PC-9 (cell line): ENCODE data around the gene MVB12B. TPM values are rescaled to one million over a fixed set of nuclear protein-coding genes. Genes with fewer than 3 reads are reported as not detected.

ENCODE experiments used
- BruUV-seq: library from RNA; stranded (reverse); fragments of 400-500 nt; replicated peaks from 2 replicates; lab custom pipeline; 2021; lab: Mats Ljungman, UMichigan
- CTCF ChIA-PET: fragments of 300-600 bp; sonication (Branson Sonifier 250); formaldehyde crosslinking; loops from one replicate; lab custom pipeline; 2022; ENCODE audit warnings: antibody characterized with exemption; lab: Charles Lee
- POLR2A ChIA-PET: fragments of 300-600 bp; sonication (Branson Sonifier 250); formaldehyde crosslinking; loops from one replicate; lab custom pipeline; 2022; ENCODE audit warnings: antibody characterized with exemption; ENCODE audit not compliant: unreplicated experiment; lab: Charles Lee
- DNase-seq, 2 experiments: peaks; one replicate each; pipeline versions ENCODE4 v3.0.0 to v3.0.0-alpha.2; 2015 to 2022; ENCODE audit warnings: mixed read lengths in 1 of 2
- H2AFZ ChIP-seq: fragments of 200-600 bp; sonication (generic); 2 replicates; pipeline ENCODE4 v1.8.1; 2017; ENCODE audit warnings: antibody characterized with exemption
- H3F3A ChIP-seq: fragments of 200-600 bp; sonication (generic); 2 replicates; pipeline ENCODE4 v1.8.1; 2017; ENCODE audit warnings: antibody characterized with exemption, mild to moderate bottlenecking, low read depth; ENCODE audit not compliant: insufficient read depth
- H3K27ac ChIP-seq: fragments of 200-600 bp; sonication (generic); 2 replicates; pipeline ENCODE4 v1.6.1; 2016; ENCODE audit warnings: mixed run types
- H3K27me3 ChIP-seq: fragments of 200-600 bp; sonication (generic); 2 replicates; pipeline ENCODE4 v1.6.1; 2016; ENCODE audit warnings: low read depth, mixed run types; ENCODE audit not compliant: insufficient read depth
- H3K36me3 ChIP-seq: fragments of 200-600 bp; sonication (generic); 2 replicates; pipeline ENCODE4 v1.6.1; 2016; ENCODE audit warnings: low read depth, mixed run types
- H3K4me1 ChIP-seq: fragments of 200-600 bp; sonication (generic); replicated peaks from 2 replicates; pipeline ENCODE4 v1.6.1; 2016; ENCODE audit warnings: mixed run types; ENCODE audit not compliant: insufficient read depth
- H3K4me2 ChIP-seq: fragments of 200-600 bp; sonication (generic); 2 replicates; pipeline ENCODE4 v1.6.1; 2017; ENCODE audit warnings: mixed run types
- H3K4me3 ChIP-seq: fragments of 200-600 bp; sonication (generic); 2 replicates; pipeline ENCODE4 v1.6.1; 2016; ENCODE audit warnings: mixed run types
- H3K79me2 ChIP-seq: fragments of 200-600 bp; sonication (generic); 2 replicates; pipeline ENCODE4 v1.6.1; 2017; ENCODE audit warnings: low read depth, mixed run types
- H3K9me2 ChIP-seq: fragments of 200-600 bp; sonication (generic); 2 replicates; pipeline ENCODE4 v1.8.1; 2017; ENCODE audit warnings: mild to moderate bottlenecking; ENCODE audit not compliant: insufficient read depth
- H3K9me3 ChIP-seq: fragments of 200-600 bp; sonication (generic); 2 replicates; pipeline ENCODE4 v1.8.1; 2016; ENCODE audit warnings: low read depth; ENCODE audit not compliant: insufficient read depth
- H4K20me1 ChIP-seq: fragments of 200-600 bp; sonication (generic); 2 replicates; pipeline ENCODE4 v1.8.1; 2017; ENCODE audit not compliant: insufficient read depth
- EZH2 ChIP-seq: fragments of 200-600 bp; sonication (generic); IDR thresholded peaks from 2 replicates; pipeline ENCODE4 v1.8.0; 2017; ENCODE audit warnings: antibody characterized with exemption, low read depth
- intact Hi-C: fragments of 100-400 bp; cut with micrococcal nuclease; formaldehyde crosslinking; loops from one replicate; pipeline ENCODE4 v1.10.0; 2022; ENCODE audit not compliant: unreplicated experiment
- total RNA-seq: library from RNA; stranded (reverse); gene quantifications from 2 replicates; pipeline ENCODE4 v1.2.3, GENCODE V29; 2021
- TF ChIP-seq, protein P1 (sequence below): fragments of 200-600 bp; sonication (generic); conservative IDR thresholded peaks from 2 replicates; pipeline ENCODE4 v1.6.1; 2017; ENCODE audit warnings: mixed run types, antibody characterized with exemption, mild to moderate bottlenecking, moderate library complexity

Gene MVB12B
- total RNA-seq, 1 experiment from 2014 or later, result 8.8 TPM

DNA sequence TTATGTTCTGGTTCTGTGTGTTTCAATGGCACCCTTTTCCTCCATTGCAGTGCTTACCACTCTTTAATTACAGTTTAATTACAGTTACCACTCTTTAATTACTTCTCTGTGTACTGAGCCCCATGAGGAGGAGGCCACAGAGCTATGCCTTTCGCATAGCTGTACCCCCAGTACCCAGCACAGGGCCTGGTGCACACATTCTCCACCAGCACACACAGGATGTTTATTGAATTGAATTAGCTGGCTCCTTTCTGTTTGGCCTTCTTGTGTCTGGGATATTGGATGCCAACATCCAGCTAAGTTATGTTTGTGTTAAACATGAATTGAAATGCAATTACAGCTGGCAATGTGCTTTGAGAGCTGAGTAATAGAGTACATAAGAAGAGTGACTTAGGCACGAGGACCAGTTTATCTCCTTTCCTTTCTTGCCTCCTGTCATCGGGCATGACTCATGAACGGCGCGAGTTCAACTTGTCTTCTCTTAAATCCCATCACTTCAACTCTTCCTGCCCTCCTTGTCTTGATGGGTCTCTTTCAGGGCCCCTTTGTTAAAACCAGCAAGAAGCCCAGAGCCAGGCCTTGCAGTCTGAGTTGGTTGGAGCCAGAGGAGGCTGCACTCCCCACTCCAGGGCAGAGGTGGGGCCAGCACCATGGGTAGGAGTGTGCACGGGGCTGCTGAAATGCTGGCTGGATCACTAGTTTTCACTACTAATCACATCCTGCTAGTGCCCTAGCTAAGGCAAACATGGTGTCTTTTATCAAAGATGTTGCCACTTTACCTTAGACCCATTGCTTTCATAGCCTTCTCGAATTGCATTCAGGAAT is 37.4 kb downstream of the MVB12B start:
- no peaks in the 10 kb centered on the region for H3F3A ChIP-seq
- intact Hi-C loops, result no loop called here
- no TSS peak for BruUV-seq
- no peak for TF ChIP-seq EZH2
- TF ChIP-seq, protein P1, sequence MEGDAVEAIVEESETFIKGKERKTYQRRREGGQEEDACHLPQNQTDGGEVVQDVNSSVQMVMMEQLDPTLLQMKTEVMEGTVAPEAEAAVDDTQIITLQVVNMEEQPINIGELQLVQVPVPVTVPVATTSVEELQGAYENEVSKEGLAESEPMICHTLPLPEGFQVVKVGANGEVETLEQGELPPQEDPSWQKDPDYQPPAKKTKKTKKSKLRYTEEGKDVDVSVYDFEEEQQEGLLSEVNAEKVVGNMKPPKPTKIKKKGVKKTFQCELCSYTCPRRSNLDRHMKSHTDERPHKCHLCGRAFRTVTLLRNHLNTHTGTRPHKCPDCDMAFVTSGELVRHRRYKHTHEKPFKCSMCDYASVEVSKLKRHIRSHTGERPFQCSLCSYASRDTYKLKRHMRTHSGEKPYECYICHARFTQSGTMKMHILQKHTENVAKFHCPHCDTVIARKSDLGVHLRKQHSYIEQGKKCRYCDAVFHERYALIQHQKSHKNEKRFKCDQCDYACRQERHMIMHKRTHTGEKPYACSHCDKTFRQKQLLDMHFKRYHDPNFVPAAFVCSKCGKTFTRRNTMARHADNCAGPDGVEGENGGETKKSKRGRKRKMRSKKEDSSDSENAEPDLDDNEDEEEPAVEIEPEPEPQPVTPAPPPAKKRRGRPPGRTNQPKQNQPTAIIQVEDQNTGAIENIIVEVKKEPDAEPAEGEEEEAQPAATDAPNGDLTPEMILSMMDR, result no peak
- H3K4me1 ChIP-seq, result peaks cover 12% of the 10 kb centered on the region
- no peak overlapping the region for H3K27ac ChIP-seq
- H3K79me2 ChIP-seq, result no peaks in the 10 kb centered on the region
- no peaks in the 10 kb centered on the region for H3K27me3 ChIP-seq
- peak in 1 of 2 experiments; percentile 73 for DNase-seq
- H4K20me1 ChIP-seq, result no peaks in the 10 kb centered on the region
- H3K9me3 ChIP-seq, result peaks cover 11% of the 10 kb centered on the region
- no peak overlapping the region for H3K4me2 ChIP-seq
- H3K36me3 ChIP-seq, result 0 out of 2 replicates have a peak, but pooled peaks cover 3% of the 10 kb centered on the region
- no peak overlapping the region for H2AFZ ChIP-seq
- no peaks in the 10 kb centered on the region for H3K9me2 ChIP-seq
- ChIA-PET POLR2A (no interaction called here), CTCF (no interaction called here)
- no peak overlapping the region for H3K4me3 ChIP-seq

DNA sequence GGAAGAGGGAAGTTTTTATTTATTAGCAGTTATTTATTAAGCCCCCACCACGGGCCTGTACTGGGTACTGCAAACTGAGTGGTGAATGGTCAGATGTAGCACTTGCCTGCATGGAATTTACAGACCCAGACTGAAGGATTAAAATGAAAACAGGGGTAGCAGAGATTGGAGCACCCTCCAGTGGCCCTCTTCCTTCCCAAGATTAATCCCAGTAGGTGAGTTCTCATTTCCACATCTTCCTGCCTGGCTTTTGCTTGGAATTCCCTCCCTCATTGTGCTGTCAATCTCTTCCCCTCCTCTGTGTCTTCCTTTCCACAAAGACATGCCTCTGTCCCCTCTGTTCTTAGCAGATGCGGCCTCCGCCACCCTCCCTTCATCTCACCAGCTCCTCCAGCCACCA is 39.2 kb downstream of the MVB12B start:
- no peak for TF ChIP-seq EZH2
- TF ChIP-seq, protein P1, result no peak
- peaks cover 11% of the 10 kb centered on the region for H3K9me3 ChIP-seq
- no peak overlapping the region for H2AFZ ChIP-seq
- 0 out of 2 replicates have a peak, but pooled peaks cover 3% of the 10 kb centered on the region for H3K36me3 ChIP-seq
- no peaks in the 10 kb centered on the region for H3K79me2 ChIP-seq
- peaks cover 14% of the 10 kb centered on the region for H3K4me1 ChIP-seq
- ChIA-PET CTCF (no interaction called here), POLR2A (no interaction called here)
- DNase-seq, result no peak
- intact Hi-C loops, result no loop called here
- H3K9me2 ChIP-seq, result no peaks in the 10 kb centered on the region
- H3K27ac ChIP-seq, result no peak overlapping the region
- no peak overlapping the region for H3K4me2 ChIP-seq
- H3K4me3 ChIP-seq, result no peak overlapping the region
- no peaks in the 10 kb centered on the region for H4K20me1 ChIP-seq
- no peaks in the 10 kb centered on the region for H3F3A ChIP-seq
- no TSS peak for BruUV-seq
- no peaks in the 10 kb centered on the region for H3K27me3 ChIP-seq

DNA sequence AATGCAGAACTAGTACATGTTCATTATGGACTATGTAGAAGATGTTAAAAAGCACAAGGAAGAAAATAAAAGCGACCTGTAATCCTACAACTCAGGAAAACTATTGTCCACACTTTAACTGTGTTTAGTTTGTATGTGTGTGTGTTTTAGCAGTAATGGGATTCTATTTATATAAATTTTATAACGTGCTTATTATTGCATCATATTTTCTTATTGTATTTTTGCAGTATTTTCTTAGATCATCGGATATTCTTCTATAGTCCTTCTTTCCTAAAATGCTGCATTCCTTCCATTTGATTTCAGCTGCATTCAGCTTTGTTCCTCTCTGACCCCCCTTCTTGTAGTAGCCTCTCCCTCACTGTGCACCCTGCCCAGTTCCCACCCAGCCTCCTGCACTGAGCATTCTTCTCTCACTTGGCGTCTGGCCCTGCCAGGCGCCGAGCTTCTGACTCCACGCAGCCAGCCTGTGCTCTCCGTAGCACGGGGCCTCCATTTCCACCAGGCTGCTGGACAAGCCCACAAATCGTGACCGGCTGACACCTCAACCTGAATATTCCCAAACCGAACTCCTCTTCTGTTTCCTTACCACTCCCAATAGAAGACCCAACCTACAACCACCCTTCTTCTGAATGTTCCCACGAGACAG is 39.9 kb downstream of the MVB12B start:
- peaks cover 21% of the 10 kb centered on the region for H3K4me1 ChIP-seq
- H3K4me3 ChIP-seq, result no peak overlapping the region
- no peaks in the 10 kb centered on the region for H3K27me3 ChIP-seq
- intact Hi-C loops, result no loop called here
- no peak overlapping the region for H2AFZ ChIP-seq
- H3K9me3 ChIP-seq, result peaks cover 7% of the 10 kb centered on the region
- no peak for TF ChIP-seq EZH2
- TF ChIP-seq, protein P1, result no peak
- H3F3A ChIP-seq, result no peaks in the 10 kb centered on the region
- no peak for DNase-seq
- no peaks in the 10 kb centered on the region for H4K20me1 ChIP-seq
- no peaks in the 10 kb centered on the region for H3K79me2 ChIP-seq
- no peaks in the 10 kb centered on the region for H3K9me2 ChIP-seq
- ChIA-PET CTCF (no interaction called here), POLR2A (no interaction called here)
- no peak overlapping the region for H3K27ac ChIP-seq
- H3K4me2 ChIP-seq, result no peak overlapping the region
- BruUV-seq, result no TSS peak
- 0 out of 2 replicates have a peak, but pooled peaks cover 3% of the 10 kb centered on the region for H3K36me3 ChIP-seq
